ENCODE data around the gene F2.
A peak's percentile ranks its signal among the peaks of the same experiment; 100 is the strongest.

F2 gene

DNA sequence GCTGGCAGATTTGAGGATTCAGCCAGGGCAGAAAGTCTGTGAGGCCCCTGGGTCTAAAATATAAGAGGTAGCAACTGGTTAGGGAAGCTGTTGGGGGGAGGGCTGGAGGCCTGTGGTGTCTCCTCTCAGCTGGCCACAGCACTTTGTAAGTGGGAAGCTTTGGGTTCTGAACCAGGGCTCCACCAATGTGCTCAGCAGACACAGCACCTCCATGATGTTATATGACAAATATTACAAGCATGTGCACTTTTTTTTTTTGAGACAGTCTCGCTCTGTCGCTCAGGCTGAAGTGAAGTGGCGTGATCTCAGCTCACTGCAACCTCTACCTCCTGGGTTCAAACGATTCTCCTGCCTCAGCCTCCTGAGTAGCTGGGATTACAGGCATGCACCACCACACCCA is 26.6 kb upstream of the F2 start:
- Histone ChIP-seq H3K9me3 (ENCODE audit: control insufficient read depth, low read depth, low read length) (no peaks in the 10 kb centered on the region), H3K9ac (ENCODE audit: low read length) (no peak overlapping the region), H3K36me3 (ENCODE audit: control insufficient read depth, low read depth, low read length) (peaks cover 9% of the 10 kb centered on the region), H3K4me3 (ENCODE audit: low read length) (no peak overlapping the region), H3K27ac (ENCODE audit: low read length) (no peak overlapping the region), H3K4me1 (ENCODE audit: control insufficient read depth, low read depth, low read length) (no peaks in the 10 kb centered on the region), H3K27me3 (ENCODE audit: control insufficient read depth, insufficient read depth, low read length) (no peaks in the 10 kb centered on the region)

DNA sequence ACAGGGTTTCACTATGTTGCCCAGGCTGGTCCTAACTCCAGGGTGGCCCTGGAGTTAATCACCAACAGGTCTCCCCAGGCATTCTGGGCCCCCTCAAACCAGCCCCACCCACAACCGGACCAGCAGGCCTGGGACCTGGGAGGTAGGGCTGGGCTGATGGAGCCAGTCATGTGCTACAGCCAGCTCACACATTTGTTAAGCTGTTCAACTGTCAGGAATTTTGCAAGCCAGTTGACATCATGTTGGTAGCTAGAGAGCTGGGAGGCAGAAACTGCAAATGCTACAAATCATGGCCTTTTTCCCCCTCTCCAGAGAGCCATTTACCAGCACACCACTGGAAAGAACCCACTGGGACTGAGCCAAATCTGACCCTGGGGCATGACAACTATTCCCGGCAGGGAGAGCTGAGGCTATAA is 25.4 kb upstream of the F2 start:
- H3K36me3 ChIP-seq (ENCODE audit: control insufficient read depth, low read depth, low read length) = peaks cover 8% of the 10 kb centered on the region
- no peaks in the 10 kb centered on the region for H3K9me3 ChIP-seq (ENCODE audit: control insufficient read depth, low read depth, low read length)
- no peak overlapping the region for H3K4me3 ChIP-seq (ENCODE audit: low read length)
- no peak overlapping the region for H3K9ac ChIP-seq (ENCODE audit: low read length)
- no peaks in the 10 kb centered on the region for H3K4me1 ChIP-seq (ENCODE audit: control insufficient read depth, low read depth, low read length)
- no peak overlapping the region for H3K27ac ChIP-seq (ENCODE audit: low read length)
- no peaks in the 10 kb centered on the region for H3K27me3 ChIP-seq (ENCODE audit: control insufficient read depth, insufficient read depth, low read length)

DNA sequence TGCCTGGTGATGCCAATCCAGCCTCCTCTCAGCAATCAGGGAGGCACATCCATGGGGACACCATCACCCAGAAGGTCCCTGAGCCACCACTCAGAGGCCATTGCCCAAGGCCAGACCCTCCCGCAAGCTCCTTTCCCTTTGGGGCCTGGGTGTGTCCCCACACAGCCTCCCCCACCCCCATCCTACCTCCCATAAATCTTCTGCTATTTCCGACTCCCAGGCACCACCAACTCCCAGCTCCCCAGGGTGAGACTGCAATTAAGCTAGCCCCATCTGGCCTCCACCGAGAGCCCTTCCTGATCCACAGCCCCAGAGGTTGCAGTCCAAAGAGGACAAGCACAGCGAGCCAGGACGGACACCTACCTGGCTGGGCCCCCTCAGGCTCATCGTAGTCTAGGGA is 24.9 kb upstream of the F2 start:
- H3K4me1 ChIP-seq (ENCODE audit: control insufficient read depth, low read depth, low read length) = no peaks in the 10 kb centered on the region
- H3K9me3 ChIP-seq (ENCODE audit: control insufficient read depth, low read depth, low read length) = no peaks in the 10 kb centered on the region

DNA sequence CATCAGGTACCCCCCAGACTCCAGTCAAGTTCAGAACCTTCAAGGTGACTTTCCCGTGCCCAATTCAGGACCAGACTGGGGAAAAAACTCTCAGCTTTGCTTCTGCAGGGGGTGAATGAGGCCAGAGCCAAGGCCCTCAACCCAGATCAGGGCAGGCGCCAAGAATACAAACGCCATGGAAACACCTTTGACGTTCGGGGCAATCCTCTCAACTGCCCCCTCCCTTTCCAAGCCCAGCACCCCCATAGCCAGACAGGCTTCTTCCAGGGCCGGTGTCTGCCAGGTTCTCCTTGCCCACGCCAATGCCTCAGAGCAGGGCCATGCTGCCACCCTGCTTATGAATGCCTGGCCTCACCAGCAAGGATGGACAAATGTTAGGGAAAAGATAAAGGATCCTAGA is 24.4 kb upstream of the F2 start:
- Histone ChIP-seq H3K4me3 (ENCODE audit: low read length) (no peak overlapping the region), H3K4me1 (ENCODE audit: control insufficient read depth, low read depth, low read length) (no peaks in the 10 kb centered on the region), H3K9me3 (ENCODE audit: control insufficient read depth, low read depth, low read length) (no peaks in the 10 kb centered on the region), H3K27me3 (ENCODE audit: control insufficient read depth, insufficient read depth, low read length) (no peaks in the 10 kb centered on the region), H3K9ac (ENCODE audit: low read length) (no peak overlapping the region), H3K27ac (ENCODE audit: low read length) (no peak overlapping the region), H3K36me3 (ENCODE audit: control insufficient read depth, low read depth, low read length) (peaks cover 8% of the 10 kb centered on the region)

More for the DNA sequence above, 24.9 kb upstream of the F2 start:
- Histone ChIP-seq H3K4me3 (ENCODE audit: low read length) (no peak overlapping the region), H3K36me3 (ENCODE audit: control insufficient read depth, low read depth, low read length) (peaks cover 8% of the 10 kb centered on the region), H3K27ac (ENCODE audit: low read length) (no peak overlapping the region), H3K27me3 (ENCODE audit: control insufficient read depth, insufficient read depth, low read length) (no peaks in the 10 kb centered on the region), H3K9ac (ENCODE audit: low read length) (no peak overlapping the region)

DNA sequence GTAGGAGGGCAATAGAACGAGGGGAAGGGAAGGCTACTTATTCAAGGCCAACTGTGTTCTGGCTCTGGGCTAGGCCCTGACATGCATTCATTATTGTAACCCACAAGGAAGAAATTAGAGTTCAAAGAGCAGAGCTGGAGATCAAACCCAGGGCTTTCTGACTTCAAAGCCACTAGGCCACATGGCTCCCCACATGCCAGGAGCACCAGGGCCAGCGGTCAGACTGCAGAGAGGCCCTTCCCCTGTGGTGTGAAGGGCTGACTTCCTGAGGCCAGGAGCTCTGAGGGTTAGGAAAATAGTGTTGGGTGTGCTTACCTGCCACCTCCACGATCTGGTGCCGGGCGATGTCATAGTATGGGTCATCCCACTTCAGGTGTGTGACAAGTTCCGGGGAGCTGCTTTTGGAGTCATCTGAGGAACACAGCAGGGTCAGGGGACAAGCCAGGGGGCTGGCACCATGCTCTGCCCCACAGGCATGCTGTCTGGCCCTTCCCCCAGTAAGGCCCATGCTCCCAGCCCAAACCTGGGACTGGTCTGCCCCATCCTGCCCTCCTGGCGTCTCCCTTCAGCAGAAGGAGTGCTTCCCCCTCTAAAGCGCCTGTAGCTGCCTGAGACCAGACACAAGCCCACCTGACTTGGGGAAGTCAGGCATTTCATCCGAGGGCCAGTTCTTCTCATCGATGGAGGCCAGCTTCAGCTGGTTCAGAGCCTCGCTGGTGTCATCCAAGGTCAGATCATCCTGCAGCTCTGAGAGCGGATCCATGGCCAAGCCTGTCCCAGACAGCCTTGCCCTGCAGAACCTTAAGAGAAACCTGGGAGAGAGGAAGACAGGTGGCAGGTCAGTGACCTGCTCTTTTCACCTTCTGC is 23.4 kb upstream of the F2 start:
- no peaks in the 10 kb centered on the region for H3K27me3 ChIP-seq (ENCODE audit: control insufficient read depth, insufficient read depth, low read length)
- no peaks in the 10 kb centered on the region for H3K4me1 ChIP-seq (ENCODE audit: control insufficient read depth, low read depth, low read length)
- H3K9ac ChIP-seq (ENCODE audit: low read length) = no peak overlapping the region
- H3K9me3 ChIP-seq (ENCODE audit: control insufficient read depth, low read depth, low read length) = no peaks in the 10 kb centered on the region
- H3K4me3 ChIP-seq (ENCODE audit: low read length) = no peak overlapping the region
- no peak overlapping the region for H3K27ac ChIP-seq (ENCODE audit: low read length)
- peaks cover 8% of the 10 kb centered on the region for H3K36me3 ChIP-seq (ENCODE audit: control insufficient read depth, low read depth, low read length)

DNA sequence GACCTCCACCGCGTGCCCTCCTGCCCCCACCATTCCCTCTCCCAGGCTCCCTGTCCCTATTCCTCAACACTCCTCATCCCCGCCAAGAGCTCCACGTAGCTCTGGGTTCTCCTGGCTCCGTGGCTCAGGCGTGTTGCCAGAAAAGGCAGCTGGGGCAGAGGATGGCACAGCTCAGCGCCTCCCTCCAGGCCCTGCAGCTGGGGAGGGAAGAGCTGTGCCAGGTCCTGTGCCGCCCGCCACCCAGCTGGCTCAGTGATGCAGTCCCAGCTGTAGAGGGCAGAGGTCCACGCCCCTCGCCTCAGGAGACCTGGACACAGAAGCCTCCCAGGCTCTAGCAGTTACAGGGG is 22.8 kb upstream of the F2 start:
- no peak overlapping the region for H3K9ac ChIP-seq (ENCODE audit: low read length)
- peaks cover 8% of the 10 kb centered on the region for H3K36me3 ChIP-seq (ENCODE audit: control insufficient read depth, low read depth, low read length)
- H3K27me3 ChIP-seq (ENCODE audit: control insufficient read depth, insufficient read depth, low read length) = no peaks in the 10 kb centered on the region
- no peak overlapping the region for H3K4me3 ChIP-seq (ENCODE audit: low read length)
- H3K4me1 ChIP-seq (ENCODE audit: control insufficient read depth, low read depth, low read length) = no peaks in the 10 kb centered on the region
- no peaks in the 10 kb centered on the region for H3K9me3 ChIP-seq (ENCODE audit: control insufficient read depth, low read depth, low read length)
- no peak overlapping the region for H3K27ac ChIP-seq (ENCODE audit: low read length)

DNA sequence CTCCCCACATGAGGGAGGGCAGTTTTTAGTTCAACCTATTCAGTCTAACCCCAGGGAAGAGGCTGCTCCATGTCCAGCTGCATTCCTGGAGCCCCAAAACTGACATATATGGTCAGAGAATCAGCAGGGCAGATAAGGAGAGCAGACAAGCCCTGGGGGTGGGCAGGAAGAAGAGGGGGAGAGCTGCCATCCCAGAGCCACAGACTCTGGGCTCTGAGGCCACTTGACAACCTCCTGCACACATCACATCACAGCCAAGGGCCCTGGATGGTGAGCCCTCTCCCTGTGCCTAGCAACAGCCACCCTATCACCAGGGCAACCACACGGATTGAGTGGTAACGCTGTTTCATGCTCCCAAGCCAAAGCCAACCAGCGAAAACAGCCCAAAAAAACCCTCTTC is 21.7 kb upstream of the F2 start:
- Histone ChIP-seq H3K4me3 (ENCODE audit: low read length) (no peak overlapping the region), H3K27me3 (ENCODE audit: control insufficient read depth, insufficient read depth, low read length) (no peaks in the 10 kb centered on the region), H3K36me3 (ENCODE audit: control insufficient read depth, low read depth, low read length) (peaks cover 8% of the 10 kb centered on the region), H3K9me3 (ENCODE audit: control insufficient read depth, low read depth, low read length) (no peaks in the 10 kb centered on the region), H3K9ac (ENCODE audit: low read length) (no peak overlapping the region), H3K27ac (ENCODE audit: low read length) (no peak overlapping the region), H3K4me1 (ENCODE audit: control insufficient read depth, low read depth, low read length) (no peaks in the 10 kb centered on the region)

DNA sequence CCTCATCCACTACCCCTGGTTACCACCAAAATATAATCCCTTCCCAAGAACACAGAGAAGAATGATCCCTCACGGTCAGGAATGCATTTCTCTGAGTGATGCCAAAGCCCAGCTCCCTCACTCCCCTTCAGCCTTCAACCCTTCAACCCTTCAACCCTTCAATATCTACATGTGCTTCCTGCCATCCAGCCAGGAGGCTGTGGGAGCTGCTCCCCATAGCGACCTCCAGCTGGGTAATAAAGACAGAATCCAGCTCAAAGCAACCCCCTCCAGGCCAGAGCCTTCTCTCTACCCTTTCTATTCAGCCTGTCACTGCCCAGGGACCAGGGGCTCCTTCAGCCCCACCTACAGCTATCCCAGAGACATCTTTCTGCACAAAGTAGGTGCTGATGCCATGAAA is 21.3 kb upstream of the F2 start:
- no peak overlapping the region for H3K9ac ChIP-seq (ENCODE audit: low read length)

DNA sequence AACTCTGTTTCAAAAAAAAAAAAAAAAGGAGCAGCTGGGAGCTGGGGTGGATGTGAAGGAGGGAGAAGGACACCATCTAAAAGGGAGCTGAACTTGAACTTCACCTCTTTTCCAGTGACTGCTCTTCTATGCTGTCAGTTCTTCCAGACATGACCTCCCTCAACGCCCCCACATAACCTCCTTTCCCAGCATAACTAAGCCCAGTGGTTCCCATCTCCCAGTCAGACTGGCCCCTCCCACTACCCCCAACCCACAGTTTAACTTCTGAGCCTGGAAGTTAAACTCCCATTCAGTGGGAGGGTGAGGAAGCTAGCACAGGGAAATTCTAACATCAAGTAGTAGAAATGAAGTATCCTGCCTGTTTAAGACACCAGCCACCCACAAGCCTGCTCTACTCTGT is 20.4 kb upstream of the F2 start:
- no peak overlapping the region for H3K27ac ChIP-seq (ENCODE audit: low read length)
- H3K27me3 ChIP-seq (ENCODE audit: control insufficient read depth, insufficient read depth, low read length) = no peaks in the 10 kb centered on the region
- H3K36me3 ChIP-seq (ENCODE audit: control insufficient read depth, low read depth, low read length) = peaks cover 20% of the 10 kb centered on the region
- H3K4me1 ChIP-seq (ENCODE audit: control insufficient read depth, low read depth, low read length) = no peaks in the 10 kb centered on the region
- H3K4me3 ChIP-seq (ENCODE audit: low read length) = no peak overlapping the region
- H3K9me3 ChIP-seq (ENCODE audit: control insufficient read depth, low read depth, low read length) = no peaks in the 10 kb centered on the region
- no peak overlapping the region for H3K9ac ChIP-seq (ENCODE audit: low read length)

More for the DNA sequence above, 21.3 kb upstream of the F2 start:
- Histone ChIP-seq H3K27me3 (ENCODE audit: control insufficient read depth, insufficient read depth, low read length) (no peaks in the 10 kb centered on the region), H3K4me1 (ENCODE audit: control insufficient read depth, low read depth, low read length) (no peaks in the 10 kb centered on the region), H3K9me3 (ENCODE audit: control insufficient read depth, low read depth, low read length) (no peaks in the 10 kb centered on the region), H3K4me3 (ENCODE audit: low read length) (no peak overlapping the region), H3K27ac (ENCODE audit: low read length) (no peak overlapping the region), H3K36me3 (ENCODE audit: control insufficient read depth, low read depth, low read length) (peaks cover 12% of the 10 kb centered on the region)

DNA sequence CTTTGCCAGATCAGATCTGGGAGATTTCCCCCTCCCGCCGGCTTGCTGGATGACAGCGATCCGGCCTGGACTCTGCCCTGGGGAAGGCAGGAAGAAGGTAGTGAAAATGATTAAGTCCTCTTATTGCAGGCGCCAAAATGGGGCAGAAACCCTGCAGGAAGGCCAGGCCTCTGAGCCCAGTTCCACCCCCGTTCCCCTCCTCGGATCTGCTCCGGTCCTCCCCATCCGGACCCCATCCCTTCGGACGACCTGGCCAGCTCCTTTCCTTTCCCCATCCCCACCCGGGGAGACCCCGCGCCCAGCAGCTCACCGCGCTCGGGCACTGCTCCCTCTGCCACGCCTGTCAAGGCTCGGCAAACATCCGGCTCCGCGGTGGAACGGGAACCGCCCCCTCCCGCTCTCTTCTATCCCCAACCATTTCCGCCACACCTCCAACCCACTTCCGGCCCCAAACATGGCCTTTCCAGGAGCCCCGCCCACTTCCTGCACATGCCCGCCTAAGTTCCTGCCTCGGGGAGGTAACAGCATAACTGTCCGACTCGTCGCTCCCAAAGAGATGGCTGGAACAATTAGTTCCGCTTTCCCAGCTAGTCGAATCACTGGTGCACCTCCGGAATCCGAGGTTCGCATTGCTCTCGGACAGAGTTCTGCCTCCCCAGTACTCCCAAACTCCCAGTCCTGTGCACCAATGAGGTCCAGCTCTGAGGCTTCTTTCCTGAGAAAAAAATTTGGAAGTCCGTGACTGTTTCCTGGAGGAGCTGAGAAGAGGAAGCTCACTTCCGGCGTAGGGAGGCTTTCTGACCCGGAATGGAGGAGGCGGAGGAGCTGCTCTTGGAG is 18.6 kb upstream of the F2 start, which contains the start of the genes ARHGAP1 and ZNF408:
ARHGAP1 (minus strand) TSS at position 379 of the 837 bp plus-strand sequence. CDS start 4,512 bp downstream, outside the sequence.
ZNF408 (plus strand) TSS at position 791 of the 837 bp plus-strand sequence; CDS start at position 808, 17 bp downstream.
- peaks cover 30% of the 10 kb centered on the region for H3K36me3 ChIP-seq (ENCODE audit: control insufficient read depth, low read depth, low read length)
- no peaks in the 10 kb centered on the region for H3K4me1 ChIP-seq (ENCODE audit: control insufficient read depth, low read depth, low read length)
- peak within 1 kb of the TSS; percentile 70 for H3K4me3 ChIP-seq (ENCODE audit: low read length)
- H3K9me3 ChIP-seq (ENCODE audit: control insufficient read depth, low read depth, low read length) = no peaks in the 10 kb centered on the region
- no peaks in the 10 kb centered on the region for H3K27me3 ChIP-seq (ENCODE audit: control insufficient read depth, insufficient read depth, low read length)
- peak within 1 kb of the TSS; percentile 83 for H3K9ac ChIP-seq (ENCODE audit: low read length)
- peak within 1 kb of the TSS; percentile 93 for H3K27ac ChIP-seq (ENCODE audit: low read length)

DNA sequence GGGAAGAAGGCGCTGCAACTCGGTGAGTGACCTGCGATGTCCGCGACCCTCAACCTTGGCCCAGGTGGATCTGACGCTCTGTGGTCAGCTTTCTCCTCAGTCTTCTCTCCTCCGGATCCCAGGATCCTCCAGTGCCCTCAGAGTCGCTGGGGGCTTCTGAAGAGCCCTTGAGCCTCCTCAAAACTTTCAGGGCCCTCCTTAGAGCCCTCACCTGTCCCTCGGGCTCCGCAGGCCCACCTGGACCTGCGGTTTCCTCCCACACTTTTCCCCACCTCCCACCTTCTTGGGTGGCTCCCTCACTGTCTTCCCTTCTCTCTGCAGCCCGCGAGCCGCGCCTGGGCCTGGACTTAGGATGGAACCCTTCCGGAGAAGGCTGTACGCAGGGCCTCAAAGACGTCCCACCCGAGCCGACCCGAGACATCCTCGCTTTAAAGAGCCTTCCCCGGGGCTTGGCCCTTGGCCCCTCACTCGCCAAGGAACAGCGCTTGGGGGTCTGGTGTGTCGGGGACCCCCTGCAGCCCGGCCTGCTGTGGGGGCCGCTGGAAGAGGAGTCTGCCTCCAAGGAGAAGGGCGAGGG is 17.8 kb upstream of the F2 start:
- peak overlapping the region; percentile 83 for H3K9ac ChIP-seq (ENCODE audit: low read length)
- peaks cover 35% of the 10 kb centered on the region for H3K36me3 ChIP-seq (ENCODE audit: control insufficient read depth, low read depth, low read length)
- H3K4me1 ChIP-seq (ENCODE audit: control insufficient read depth, low read depth, low read length) = no peaks in the 10 kb centered on the region
- no peaks in the 10 kb centered on the region for H3K27me3 ChIP-seq (ENCODE audit: control insufficient read depth, insufficient read depth, low read length)
- H3K9me3 ChIP-seq (ENCODE audit: control insufficient read depth, low read depth, low read length) = no peaks in the 10 kb centered on the region
- peak overlapping the region; percentile 70 for H3K4me3 ChIP-seq (ENCODE audit: low read length)
- peak overlapping the region; percentile 93 for H3K27ac ChIP-seq (ENCODE audit: low read length)
